ENCODE data around the gene PUS1.

The PUS1 gene

DNA sequence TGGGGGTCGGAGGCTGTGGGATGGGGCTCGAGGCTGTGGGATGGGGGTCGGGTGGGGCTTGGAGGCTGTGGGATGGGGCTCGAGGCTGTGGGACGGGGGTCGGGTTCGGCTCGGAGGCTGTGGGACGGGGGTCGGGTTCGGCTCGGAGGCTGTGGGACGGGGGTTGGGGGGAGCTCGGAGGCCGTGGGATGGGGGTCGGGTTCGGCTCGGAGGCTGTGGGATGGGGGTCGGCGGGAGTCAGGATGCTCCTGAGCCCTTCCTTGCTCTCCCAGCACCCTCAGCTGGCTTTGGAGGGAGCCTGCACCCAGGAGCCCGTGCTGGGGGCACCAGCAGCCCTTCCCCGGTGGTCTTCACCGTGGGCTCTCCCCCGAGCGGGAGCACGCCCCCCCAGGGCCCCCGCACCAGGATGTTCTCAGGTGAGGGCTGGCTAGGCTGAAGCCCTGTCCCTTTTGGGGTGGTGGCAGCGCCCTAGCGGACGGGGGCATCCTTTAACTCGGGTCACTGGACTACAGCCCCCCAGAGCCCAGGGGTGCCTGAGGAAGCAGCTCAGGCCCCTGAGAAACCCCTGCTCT lies 11.9 kb upstream of the PUS1 start:
- DNase-seq = peak; percentile 34

DNA sequence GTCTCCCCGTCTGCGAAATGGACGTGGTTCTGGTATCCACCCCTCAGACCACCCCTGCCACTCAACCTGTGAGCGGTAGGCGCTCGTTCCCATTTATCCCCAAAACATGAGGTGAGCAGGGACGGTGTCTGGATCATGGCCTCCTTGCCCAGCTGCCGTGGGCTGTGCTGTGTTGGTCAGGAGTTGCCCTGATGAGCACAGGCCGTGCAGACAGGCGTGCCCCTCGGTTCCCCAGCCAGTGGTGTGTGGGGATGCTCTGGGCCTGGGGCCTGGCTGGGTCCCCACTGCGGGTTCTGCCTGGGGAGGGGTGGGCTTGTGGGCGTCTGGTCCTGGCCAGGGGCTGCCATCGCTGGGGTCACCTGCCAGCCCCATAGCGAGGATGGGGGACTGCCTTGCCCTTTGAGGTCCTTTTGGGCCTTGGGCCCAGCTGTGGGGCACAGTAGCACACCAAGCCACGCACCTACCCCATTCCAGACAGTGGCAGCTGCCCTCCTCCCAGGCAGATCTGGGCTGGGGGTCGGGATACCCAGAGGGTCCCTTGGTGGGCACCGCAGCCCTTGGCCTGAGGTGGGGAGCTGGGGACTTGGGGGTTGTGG lies 11.3 kb upstream of the PUS1 start:
- DNase-seq = no peak

GRCh38 chr12:131918311-131919050 lies 10.6 kb upstream of the PUS1 start:
- no peak for DNase-seq

DNA sequence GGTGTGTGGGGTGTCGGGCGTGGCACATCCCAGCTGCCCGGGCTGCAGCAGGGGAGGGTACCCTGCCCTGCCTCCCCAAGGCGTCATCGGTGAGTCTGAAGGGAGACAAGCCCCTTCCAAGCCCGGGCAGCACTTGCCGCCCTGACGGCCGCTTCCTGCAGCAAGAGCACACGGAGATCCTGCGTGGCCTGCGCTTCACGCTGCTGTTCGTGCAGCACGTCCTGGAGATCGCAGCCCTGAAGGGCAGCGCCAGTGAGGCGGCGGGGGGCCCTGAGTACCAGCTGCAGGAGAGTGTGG lies 10.1 kb upstream of the PUS1 start:
- DNase-seq = no peak

DNA sequence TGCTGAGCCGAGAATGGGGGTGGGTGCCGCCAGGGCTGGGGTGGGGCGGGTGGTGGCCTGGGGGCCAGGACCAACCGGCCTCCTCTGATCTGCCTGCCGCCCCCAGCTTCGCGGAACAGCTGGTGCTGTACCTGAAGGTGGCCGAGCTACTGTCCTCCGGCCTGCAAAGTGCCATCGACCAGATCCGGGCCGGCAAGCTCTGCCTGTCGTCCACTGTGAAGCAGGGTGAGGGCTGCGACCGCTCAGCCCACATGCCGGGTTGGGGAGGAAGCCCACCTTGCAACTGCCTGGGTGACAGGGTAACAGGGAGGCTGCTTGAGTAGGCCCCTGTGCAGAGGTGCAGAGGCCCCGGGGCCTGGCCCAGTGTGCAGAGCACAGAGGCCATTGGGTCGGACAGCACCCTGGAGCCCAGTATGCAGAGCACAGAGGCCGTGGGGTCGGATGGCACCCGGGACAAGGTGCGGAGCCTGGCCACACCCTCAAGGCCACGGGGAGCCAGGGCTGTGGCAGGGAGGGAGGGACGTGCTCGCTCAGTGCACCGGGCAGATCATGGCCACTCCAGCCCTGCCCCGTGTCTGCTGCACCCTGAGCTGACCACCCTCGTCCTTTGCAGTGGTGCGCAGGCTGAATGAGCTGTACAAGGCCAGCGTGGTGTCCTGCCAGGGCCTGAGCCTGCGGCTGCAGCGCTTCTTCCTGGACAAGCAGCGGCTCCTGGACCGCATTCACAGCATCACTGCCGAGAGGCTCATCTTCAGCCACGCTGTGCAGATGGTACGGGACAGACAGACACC lies 9.5 kb upstream of the PUS1 start:
- DNase-seq = no peak

DNA sequence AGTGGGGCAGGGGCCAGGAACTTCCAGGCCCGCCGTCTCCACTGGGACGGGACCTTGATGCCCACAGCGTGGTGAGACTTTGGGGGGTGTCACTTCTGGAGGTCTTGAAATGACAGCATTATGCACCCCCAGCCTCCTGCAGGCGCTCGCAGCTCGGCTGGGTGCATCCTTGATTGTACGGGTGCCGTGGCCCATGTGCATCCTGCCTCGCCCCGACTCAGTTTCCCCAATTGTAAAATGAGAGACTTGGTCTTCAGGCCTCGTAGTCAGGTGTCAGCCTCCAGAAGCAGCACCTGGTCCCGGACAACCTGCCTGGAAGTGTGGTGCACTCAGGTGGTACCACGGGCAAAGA lies 8.9 kb upstream of the PUS1 start:
- no peak for DNase-seq

GRCh38 chr12:131920902-131921840 lies 7.9 kb upstream of the PUS1 start:
- DNase-seq = no peak

GRCh38 chr12:131921866-131922769 lies 7.0 kb upstream of the PUS1 start:
- no peak for DNase-seq

GRCh38 chr12:131922772-131923171 lies 6.3 kb upstream of the PUS1 start:
- DNase-seq = no peak

DNA sequence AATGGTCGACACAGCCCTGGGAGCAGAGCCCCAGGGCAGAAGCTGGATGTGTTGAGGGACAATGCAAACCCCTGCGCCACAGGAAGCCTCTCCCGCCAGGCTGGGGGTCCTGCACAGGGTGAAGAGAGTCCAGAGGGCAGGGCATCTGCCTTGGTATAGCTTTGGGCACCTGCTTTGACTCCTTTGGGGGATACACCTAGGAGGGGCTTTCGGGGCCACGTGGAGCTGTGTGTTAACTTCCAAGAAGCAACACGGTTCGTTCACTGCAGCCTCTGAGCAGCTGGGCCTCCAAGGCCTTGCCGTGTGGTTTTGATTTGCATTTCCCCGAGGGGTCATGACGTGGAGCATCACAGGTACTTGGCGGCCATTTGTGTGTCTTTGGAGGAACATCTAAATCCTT lies 5.8 kb upstream of the PUS1 start:
- no peak for DNase-seq

GRCh38 chr12:131927110-131928079 lies 1.7 kb upstream of the PUS1 start:
- no peak for DNase-seq

DNA sequence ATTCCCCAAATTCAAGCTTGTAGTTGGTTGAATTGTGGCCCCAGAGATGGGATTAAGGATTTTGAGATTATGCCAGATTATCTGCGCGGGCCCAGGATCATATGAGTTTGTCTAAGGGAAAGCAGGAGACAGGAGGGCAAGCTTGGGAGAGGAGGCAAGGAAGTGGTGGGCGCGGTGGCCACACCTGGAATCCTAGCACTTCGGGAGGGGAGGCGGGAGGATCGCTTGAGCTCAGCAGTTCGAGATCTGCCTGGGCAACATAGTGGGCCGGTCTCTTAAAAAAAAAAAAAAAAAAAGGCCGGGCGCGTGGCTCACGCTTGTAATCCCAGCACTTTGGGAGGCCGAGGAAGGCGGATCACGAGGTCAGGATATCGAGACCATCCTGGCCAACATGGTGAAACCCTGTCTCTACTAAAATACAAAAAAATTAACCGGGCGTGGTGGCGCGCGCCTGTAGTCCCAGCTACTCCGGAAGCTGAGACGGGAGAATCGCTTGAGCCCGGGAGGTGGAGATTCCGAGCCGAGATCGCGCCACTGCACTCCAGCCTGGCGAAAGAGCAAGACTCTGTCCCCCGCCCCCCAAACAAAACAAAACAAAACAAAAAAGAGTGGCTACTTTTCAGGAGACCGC lies 881 bp upstream of the PUS1 start:
- no peak for DNase-seq

DNA sequence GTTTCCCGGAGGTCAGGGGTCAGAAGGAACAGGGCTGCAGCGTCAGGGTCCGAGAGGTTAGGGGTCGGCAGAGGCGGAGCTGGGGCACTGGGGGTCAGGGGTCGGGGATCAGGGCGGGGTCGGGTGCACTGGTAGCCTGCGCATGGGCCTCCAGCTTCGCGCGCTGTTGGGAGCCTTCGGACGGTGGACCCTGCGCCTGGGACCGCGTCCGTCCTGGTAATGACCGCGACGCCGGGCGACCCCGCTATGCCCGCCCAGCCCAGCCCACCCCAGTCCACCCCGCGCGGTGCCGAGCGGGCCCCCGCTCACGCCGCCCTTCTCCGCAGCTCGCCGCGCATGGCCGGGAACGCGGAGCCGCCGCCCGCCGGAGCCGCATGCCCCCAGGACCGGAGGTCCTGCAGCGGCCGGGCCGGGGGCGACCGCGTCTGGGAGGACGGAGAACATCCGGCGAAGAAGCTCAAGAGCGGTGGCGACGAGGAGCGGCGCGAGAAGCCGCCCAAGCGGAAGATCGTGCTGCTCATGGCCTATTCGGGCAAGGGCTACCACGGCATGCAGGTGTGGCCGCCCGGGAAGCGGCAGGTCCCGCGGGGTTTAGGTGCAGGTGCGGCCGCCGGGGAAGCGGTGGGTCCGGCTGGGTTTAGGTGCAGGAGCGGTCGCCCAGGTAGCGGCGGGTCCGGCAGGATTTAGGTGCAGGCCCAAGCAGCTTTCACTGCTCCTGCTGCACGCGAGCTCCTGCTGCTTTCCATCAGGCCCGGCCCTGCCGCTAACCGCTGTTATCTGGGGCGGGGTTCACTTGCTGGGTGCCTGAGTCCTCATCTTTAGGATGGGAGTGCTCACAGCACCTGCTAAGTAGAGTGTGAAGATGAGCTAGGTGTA lies 743 bp downstream of the PUS1 start:
- DNase-seq = peak; percentile 40

DNA sequence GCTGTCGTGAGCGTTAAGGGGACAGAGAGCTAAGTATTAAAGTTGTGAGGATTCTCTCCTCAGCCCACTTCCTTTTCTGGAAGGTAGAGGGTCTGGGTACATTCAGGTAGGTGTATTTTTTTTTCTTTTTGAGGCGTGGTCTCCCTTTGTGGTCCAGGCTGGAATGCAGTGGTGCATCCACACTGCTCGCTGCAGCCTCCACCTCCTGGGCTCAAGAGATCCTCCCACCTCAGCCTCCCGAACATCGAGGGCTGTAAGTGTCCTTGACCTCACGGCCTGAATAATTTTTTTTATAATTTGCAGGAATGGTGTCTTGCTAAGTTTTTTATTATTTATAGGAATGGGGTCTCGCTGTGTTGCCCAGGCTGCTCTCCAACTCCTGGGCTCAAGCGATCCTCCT lies 1.4 kb downstream of the PUS1 start:
- DNase-seq = no peak

- no peak for DNase-seq
Observed at GRCh38 chr12:131933387-131933786, 4.3 kb downstream of the PUS1 start.

- DNase-seq = no peak
Observed at GRCh38 chr12:131934535-131934934, 5.5 kb downstream of the PUS1 start.

- DNase-seq = no peak
Observed at GRCh38 chr12:131938082-131938481, 9.0 kb downstream of the PUS1 start.

DNA sequence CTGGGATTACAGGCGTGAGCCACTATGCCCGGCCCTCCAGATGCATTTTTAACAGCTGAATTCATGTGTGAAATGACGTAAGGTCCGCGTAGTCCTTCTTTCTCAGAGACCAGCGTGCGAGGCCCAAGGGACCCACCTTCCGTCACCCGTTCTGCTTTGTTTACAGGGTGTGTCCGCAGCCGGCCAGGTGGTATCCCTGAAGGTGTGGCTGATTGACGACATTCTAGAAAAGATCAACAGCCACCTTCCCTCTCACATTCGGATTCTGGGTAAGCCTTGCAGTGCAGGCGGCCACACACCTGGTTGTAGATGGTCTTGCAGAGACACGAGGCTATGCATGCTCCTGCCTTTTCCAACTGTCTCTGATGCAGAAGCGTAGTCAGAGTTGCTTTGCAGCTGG lies 9.9 kb downstream of the PUS1 start:
- no peak for DNase-seq

GRCh38 chr12:131940141-131940547 lies 11.1 kb downstream of the PUS1 start:
- DNase-seq = no peak

Data from activated naive CD4-positive, alpha-beta T cell treated with anti-CD3 and anti-CD28 coated beads, Interleukin-2, amount 50 U/mL, for 16 hours (primary cell).